Superior temporal gyrus (tissue), 1 donor: ENCODE data around the gene SLK.
A peak's percentile ranks its signal among the peaks of the same experiment; 100 is the strongest.

Experiments
- DNase-seq: peaks from one replicate; pipeline ENCODE4 v3.0.0-alpha.2; 2016; ENCODE audit errors: extremely low spot score

The SLK gene

DNA sequence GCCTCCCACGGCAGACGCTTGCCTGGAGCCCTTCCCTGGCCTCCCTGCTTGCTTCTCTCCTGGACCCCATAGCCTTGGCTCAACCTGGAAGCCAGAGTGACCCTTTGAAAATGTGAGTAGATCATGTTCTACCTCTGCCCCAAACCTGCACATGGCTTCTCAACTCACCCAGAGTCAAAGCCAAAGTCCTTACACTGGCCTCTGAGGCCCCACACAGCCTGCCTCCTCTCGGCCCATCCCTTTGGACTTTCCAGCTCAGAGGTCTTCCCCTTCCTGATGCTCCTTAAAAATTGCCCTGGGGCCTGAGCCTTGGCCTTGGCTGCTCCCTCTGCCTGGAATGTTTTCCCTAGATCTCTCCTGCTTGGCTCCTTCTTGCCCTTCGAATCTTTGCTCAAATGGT, 86.3 kb downstream of the SLK start:
- no peak for DNase-seq

DNA sequence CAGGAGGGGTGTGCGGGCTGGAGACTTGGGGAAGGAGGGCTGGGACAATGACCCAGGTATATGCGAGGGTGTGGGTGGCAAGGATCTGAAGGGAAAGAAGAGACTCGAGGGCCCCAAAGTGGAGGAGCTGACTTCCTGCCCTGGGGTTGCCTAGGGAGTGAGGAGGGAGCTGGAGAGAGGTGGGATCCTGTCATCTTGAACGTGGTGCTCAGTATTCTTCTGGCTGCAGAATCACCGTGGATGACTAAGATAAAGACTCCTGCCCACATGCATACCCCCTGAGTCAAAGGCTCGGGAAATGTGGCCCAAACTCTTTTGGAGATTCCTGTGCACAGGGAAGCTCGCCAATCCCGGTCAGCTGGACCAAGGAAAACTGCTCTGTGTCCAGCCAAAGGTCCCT, 87.5 kb downstream of the SLK start:
- DNase-seq = no peak

DNA sequence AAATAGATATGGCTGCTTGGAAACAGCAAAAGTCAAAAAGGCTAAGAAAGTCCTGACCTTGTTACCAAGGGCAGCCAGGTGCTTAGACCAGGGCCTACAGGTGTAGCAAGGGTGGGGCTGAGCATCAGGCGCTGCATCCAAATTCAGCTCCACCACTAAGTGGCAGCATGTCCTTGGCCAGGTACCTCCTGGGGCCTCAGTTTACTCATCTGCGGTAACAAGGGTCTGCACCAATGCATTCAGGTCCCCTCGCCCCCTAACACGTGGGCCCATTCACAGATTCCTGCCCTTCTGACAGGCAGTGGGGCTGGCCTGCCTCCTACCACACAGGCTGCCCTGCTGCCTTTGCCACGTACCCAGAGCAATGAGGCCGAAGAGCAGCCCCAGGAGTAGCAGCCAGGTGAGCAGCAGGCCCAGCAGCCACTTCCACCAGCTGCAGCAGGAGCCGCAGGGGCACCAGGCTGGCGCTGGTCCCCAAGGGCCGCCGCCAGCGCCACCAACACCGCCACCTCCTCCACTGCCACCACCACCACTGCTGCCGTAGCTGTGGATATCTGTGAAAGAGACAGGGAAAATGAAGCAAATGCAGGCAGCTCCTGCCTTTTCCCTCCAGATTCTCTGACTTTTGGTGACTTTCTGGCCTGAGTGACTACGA, 89.8 kb downstream of the SLK start:
- DNase-seq = no peak

DNA sequence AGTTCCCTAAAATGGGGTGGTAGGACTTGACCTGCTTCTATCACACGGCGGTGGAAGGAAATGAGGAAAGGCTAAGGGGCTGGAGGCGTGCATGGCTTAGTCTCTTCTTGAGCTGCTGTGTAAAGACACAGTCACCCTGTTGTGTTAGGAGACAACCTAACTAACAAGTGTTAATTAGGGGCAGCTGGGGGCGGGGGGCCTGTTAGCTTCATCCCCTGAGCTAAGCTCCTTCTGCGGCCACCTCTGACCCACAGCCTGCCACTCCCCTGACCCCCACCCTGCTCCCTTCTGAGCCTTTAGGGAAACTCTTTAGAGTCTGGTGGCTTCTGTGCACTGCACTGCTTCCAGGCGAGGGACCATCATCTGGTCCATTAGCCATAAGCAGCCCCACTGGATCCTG, 90.8 kb downstream of the SLK start:
- DNase-seq = no peak

DNA sequence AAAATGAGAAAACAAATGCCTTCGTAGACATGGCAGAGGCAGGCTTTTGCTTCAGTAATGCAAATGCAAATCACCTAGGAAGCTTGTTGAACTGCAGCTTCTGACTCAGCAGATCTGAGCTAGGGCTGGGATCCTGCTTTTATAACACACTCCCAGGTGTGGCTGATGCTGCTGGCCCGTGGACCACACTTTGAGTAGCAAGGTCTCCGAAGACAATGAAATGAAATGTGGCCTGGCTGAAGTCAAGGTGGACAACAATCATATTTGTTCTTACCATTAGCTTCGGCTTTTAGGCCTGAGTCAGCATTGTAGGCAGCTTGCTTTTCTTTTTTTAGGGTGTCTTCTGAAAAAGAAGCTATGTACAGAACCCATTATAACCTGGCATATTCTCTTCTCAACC, 92.4 kb downstream of the SLK start:
- no peak for DNase-seq

DNA sequence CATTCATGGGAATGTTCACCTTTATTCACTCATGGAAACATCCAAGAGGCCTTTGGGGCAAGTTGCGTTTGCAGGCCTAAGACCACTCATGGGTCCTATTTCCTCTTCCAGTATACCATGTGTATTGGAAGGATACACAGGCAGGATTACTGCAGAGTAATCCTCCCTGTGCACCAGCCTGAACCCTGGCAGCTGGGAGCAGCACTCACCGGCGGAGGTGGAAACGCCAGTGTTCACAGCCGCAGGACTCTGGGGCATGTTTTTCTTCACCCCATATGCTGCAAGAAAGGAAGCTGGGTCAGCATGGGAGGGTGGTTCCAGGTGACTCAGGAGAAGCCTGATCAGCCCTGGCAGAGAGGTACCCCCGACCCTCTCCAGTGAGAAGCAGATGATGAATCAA, 94.3 kb downstream of the SLK start:
- DNase-seq = no peak

DNA sequence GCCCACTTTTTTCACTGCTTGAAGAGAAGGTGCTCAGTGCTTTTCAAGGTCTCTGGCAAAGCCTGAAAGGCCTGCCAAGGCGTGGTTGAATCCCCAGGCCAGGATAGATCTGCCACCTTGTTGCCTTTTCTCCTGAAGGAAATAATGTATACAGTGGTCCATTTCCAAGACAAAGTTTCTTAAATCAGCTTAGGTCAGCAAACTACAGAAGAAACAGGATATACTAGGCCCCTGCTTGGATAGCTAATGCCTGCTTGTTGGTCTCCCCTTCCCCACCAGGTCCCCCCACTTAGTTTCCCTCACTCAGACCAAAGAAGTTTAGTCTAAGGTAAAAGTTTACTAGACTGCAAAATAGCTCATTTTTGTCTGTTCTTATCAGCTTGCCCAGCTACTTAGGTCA, 98.8 kb downstream of the SLK start:
- no peak for DNase-seq

DNA sequence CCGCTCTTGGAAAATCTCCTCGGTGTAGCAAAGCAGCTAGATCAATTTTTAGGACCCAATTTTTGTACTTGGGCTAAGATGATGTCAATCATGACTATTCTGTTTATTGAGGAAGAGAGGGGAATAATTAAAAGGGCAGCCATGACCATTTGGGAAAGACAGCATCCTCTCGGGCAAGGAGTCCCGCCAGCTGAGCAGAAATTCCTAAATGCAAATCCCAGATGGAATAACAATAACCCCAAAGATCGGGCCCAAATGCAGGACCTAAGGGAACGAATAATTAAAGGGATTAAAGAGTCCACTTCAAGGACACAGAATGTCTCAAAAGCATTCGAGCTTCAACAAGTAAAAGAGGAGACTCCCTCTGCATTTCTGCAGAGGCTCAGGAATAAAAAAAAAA, 100.0 kb downstream of the SLK start:
- no peak for DNase-seq

DNA sequence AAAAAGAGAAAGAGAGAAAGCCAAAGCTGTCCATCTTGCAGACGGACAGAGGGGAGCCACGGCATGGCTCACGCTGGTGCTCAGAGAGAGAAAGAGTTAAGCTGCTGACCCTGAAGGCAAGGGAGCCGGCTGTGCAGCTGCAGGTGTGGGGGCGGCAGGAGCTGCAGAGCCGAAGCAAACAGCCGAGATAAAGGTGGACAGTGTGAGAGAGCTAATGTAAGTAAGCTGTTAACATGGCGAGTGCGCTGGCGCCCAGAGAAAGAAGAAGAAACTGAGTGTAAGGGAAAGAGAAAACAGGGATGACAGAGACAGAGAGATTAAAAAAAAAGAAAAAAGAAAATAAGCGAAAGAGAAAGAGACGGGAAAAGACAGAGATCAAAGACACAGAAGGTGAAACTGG, 100.6 kb downstream of the SLK start:
- DNase-seq = no peak

DNA sequence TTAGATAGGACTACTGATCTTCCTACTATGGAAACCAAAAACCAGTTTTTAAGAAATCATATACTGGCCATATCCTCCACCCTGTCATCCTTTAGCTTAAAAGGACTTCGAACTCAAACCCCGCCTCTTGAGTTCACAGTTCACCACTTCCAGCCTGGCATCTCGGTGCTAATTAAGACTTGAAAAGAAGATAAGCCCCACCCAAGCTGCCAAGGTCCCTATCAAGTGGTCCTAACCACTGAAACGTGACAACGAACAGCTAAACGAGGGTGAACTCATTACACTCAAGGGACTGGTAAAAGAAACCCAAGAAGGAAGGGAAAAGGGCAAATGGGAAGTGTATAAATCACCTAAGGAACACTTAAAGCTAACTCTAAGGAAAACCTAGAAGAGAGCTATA, 102.7 kb downstream of the SLK start:
- no peak for DNase-seq

DNA sequence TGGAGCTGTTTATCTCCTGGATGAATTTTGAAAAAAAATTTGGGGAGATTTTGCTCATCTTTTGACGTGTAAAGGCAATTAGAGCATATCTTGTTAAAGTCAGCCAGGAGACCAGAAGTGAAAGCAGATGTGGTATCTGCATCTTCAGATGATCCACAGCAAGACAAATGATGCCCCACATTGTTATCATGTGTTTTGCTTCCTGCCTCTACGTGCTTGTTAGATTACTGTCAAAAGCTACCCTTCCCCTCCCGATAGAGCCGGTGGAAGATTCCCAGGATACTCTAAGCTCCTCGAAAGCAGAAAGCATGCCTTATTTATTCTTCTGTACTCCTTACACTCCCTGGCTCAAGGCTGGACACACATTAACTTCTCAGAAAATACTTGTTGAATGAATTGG, 105.8 kb downstream of the SLK start:
- DNase-seq = no peak

DNA sequence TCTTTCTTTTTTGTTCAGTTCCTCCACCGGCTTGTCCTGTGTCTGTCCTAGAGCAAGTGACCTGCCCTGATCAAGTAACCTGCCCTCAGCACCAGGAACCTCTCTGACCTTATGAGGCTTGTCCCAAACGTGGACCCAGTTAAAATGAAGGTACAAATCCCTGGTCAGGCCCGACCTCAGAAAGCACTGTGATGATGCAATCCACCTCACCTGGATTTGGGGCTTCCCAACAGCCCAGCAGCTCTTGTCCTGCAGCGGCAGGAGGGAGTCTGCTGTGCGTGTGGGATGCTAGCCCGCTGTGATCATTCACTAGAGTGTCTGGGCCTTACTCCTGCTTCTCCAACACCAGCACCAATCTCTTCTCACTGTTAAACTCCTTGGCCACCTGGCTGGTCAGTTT, 107.6 kb downstream of the SLK start:
- DNase-seq = no peak

DNA sequence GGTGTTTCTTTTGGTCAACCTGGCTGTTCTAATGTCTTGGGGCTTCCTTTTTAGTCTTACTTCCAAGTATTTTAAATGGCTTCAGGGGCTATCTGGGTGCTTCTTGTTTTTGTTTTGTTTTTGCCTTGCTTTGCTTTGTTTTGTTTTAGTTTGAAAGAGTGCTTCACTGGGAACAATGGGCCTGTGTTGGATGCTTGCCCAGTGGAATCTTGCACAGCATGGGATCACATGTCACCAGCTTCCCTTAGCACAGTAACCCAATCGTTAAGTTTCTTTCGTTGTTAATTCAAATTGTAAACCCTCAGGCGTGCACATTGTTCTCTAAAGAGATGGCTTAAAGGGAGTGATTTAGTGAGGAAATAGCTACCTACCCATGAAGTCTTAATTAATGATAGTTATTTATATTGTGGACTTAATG, 109.8 kb downstream of the SLK start:
- DNase-seq = peak; percentile 87

DNA sequence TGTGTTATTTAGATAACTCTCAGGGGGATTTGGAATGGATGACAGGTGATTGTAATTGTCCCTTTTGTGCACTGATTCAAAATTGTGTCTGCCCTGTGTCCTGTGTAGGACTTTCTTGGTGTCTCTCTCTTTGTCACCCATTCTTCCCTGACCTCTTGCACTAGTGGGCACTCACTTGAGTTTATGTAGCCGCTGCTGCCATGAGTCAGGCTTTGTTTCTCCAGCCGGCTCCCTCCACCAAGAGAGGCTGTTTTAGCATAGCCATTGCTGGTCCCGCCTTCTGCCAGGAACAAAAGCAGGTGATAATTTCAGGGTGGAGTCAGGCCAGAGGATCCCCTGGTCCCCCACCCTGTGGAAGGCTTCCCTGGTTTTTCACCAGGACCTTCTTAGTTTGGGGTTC, 110.3 kb downstream of the SLK start:
- no peak for DNase-seq

DNA sequence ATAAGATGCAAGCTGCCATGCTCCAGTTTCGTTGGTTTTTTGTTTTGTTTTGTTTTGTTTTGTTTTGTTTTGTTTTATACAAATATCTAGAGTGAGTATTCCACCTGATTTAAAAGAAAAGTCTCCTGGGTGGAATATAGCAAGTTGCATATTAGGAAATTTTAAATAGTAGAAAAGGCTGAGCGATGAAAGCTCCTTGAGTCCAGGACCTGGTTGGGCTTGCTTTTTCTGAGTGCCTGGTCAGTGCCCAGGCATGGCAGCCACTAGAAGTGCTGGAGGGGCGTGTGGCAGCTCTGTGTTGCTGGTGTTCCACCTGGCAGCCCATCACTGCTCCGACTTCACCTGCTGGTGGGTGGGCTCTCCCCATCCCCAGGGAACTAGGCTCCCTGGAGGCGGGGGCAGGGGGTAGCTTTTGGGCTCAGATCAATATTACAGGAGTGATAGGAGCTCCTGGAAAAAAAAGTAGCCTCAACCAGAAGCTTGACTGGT, 110.8 kb downstream of the SLK start:
- DNase-seq = no peak
